Liver (tissue), 9 donors: ENCODE measurements around the gene ACVR1. TPM values are rescaled to one million over a fixed set of nuclear protein-coding genes. Genes with fewer than 3 reads are reported as not detected.

ENCODE experiments used
- DNase-seq: peaks from one replicate; pipeline ENCODE4 v3.0.0-alpha.2; 2017; ENCODE audit warnings: low spot score
- H3K27ac ChIP-seq, 2 donors: one replicate each; pipeline ENCODE4 v1.7.0; 2013; ENCODE audit warnings: inconsistent platforms in 2 of 2, low read length in 2 of 2, control low read depth in 1 of 2, low read depth in 1 of 2, mild to moderate bottlenecking in 1 of 2
- H3K27me3 ChIP-seq, 4 donors: one replicate each; pipeline versions ENCODE4 v1.6.1 to v1.7.0; 2013; ENCODE audit warnings: low read length in 3 of 4, inconsistent platforms in 1 of 4, mild to moderate bottlenecking in 1 of 4, moderate library complexity in 1 of 4; ENCODE audit not compliant: control insufficient read depth in 4 of 4, insufficient read depth in 4 of 4
- H3K36me3 ChIP-seq, 4 donors: one replicate each; pipeline versions ENCODE4 v1.6.1 to v1.7.0; 2013; ENCODE audit warnings: low read length in 3 of 4, mild to moderate bottlenecking in 3 of 4, low read depth in 1 of 4, moderate library complexity in 1 of 4; ENCODE audit not compliant: control insufficient read depth in 4 of 4, insufficient read depth in 3 of 4
- H3K4me1 ChIP-seq, 4 donors: one replicate each; pipeline versions ENCODE4 v1.6.1 to v1.7.0; 2013; ENCODE audit warnings: low read length in 3 of 4, mild to moderate bottlenecking in 3 of 4, moderate library complexity in 1 of 4; ENCODE audit not compliant: control insufficient read depth in 4 of 4, insufficient read depth in 4 of 4
- H3K4me3 ChIP-seq, 3 donors: one replicate each; pipeline versions ENCODE4 v1.6.1 to v1.7.0; 2013; ENCODE audit warnings: low read length in 3 of 3, control low read depth in 1 of 3, low read depth in 1 of 3, mild to moderate bottlenecking in 1 of 3
- H3K9ac ChIP-seq, 2 donors: one replicate each; pipeline ENCODE4 v1.7.0; 2013; ENCODE audit warnings: low read length in 2 of 2, mild to moderate bottlenecking in 2 of 2, moderate library complexity in 2 of 2, control low read depth in 1 of 2, low read depth in 1 of 2
- H3K9me3 ChIP-seq, 4 donors: one replicate each; pipeline versions ENCODE4 v1.6.1 to v1.7.0; 2013; ENCODE audit warnings: low read length in 3 of 4; ENCODE audit not compliant: control insufficient read depth in 4 of 4
- ATF3 ChIP-seq: IDR thresholded peaks from 2 replicates; pipeline ENCODE4 v1.6.1; 2016; ENCODE audit warnings: antibody characterized with exemption
- CTCF ChIP-seq: fragments of 150-350 bp; IDR thresholded peaks from 2 replicates; pipeline ENCODE4 v1.5.1; 2017; ENCODE audit warnings: improper control_type of control experiment, low read depth, low read length; ENCODE audit not compliant: missing input control
- EGR1 ChIP-seq, 2 donors: IDR thresholded peaks; 2 replicates each; pipeline ENCODE4 v1.6.1; 2016 to 2018; ENCODE audit warnings: antibody characterized with exemption in 2 of 2, low read depth in 2 of 2
- FOXA1 ChIP-seq: IDR thresholded peaks from 2 replicates; pipeline ENCODE4 v1.6.1; 2016; ENCODE audit warnings: antibody characterized with exemption
- FOXA2 ChIP-seq: IDR thresholded peaks from 2 replicates; pipeline ENCODE4 v1.6.1; 2016; ENCODE audit warnings: antibody characterized with exemption
- GABPA ChIP-seq, 2 donors: IDR thresholded peaks in 1 of 2; conservative IDR thresholded peaks in 1 of 2; 2 replicates each; pipeline ENCODE4 v1.6.1; 2016; ENCODE audit warnings: antibody characterized with exemption in 2 of 2, mild to moderate bottlenecking in 1 of 2, moderate library complexity in 1 of 2
- HNF4A ChIP-seq, 2 donors: conservative IDR thresholded peaks; 2 replicates each; pipeline ENCODE4 v1.6.1; 2016; ENCODE audit warnings: antibody characterized with exemption in 2 of 2, mild to moderate bottlenecking in 2 of 2
- HNF4G ChIP-seq: IDR thresholded peaks from 2 replicates; pipeline ENCODE4 v1.6.1; 2016; ENCODE audit warnings: antibody characterized with exemption
- JUND ChIP-seq, 2 donors: IDR thresholded peaks; 2 replicates each; pipeline ENCODE4 v1.6.1; 2016; ENCODE audit warnings: antibody characterized with exemption in 2 of 2
- MAX ChIP-seq: IDR thresholded peaks from 2 replicates; pipeline ENCODE4 v1.6.1; 2016; ENCODE audit warnings: antibody characterized with exemption
- NR2F2 ChIP-seq: IDR thresholded peaks from 2 replicates; pipeline ENCODE4 v1.6.1; 2016; ENCODE audit warnings: antibody characterized with exemption
- RAD21 ChIP-seq, 2 donors: IDR thresholded peaks; 2 replicates each; pipeline ENCODE4 v1.6.1; 2016; ENCODE audit warnings: antibody characterized with exemption in 2 of 2, mild to moderate bottlenecking in 2 of 2
- REST ChIP-seq: IDR thresholded peaks from 2 replicates; pipeline ENCODE4 v1.6.1; 2016; ENCODE audit warnings: antibody characterized with exemption, mild to moderate bottlenecking
- RXRA ChIP-seq, 2 donors: IDR thresholded peaks; 2 replicates each; pipeline ENCODE4 v1.6.1; 2017 to 2018; ENCODE audit warnings: antibody characterized with exemption in 2 of 2, mild to moderate bottlenecking in 1 of 2
- SP1 ChIP-seq: IDR thresholded peaks from 2 replicates; pipeline ENCODE4 v1.6.1; 2018; ENCODE audit warnings: antibody characterized with exemption, mild to moderate bottlenecking
- TAF1 ChIP-seq: conservative IDR thresholded peaks from 2 replicates; pipeline ENCODE4 v1.6.1; 2016; ENCODE audit warnings: antibody characterized with exemption, mild to moderate bottlenecking
- YY1 ChIP-seq: IDR thresholded peaks from 2 replicates; pipeline ENCODE4 v1.6.1; 2016; ENCODE audit warnings: antibody characterized with exemption, mild to moderate bottlenecking
- ZBTB33 ChIP-seq: IDR thresholded peaks from 2 replicates; pipeline ENCODE4 v1.6.1; 2016; ENCODE audit warnings: antibody characterized with exemption
- WGBS: extraction: QIAGEN DNeasy Blood & Tissue Kit; methylation state at CpG from one replicate; pipeline ENCODE4 v1.1.7; 2013; 5-methylcytosine and 5-hydroxymethylcytosine counted together
- polyA plus RNA-seq, 2 donors: library from polyadenylated mRNA; stranded (reverse) in 1 of 2; unstranded in 1 of 2; fragments of 200-250 nt in 1 of 2; fragments of >200 nt in 1 of 2; fragmentation: Nextera tagmentation in 1 of 2; extraction: Ambion mirVana in 1 of 2; gene quantifications; one replicate each; pipeline versions ENCODE4 v1.2.1 to v1.2.3, GENCODE V29; 2013 to 2015
- total RNA-seq, 2 donors: library from RNA; depleted of rRNA; stranded (reverse); fragments of >200 nt; gene quantifications; one replicate each; pipeline ENCODE4 v1.2.3, GENCODE V29; 2014
- donor health status: healthy.
- donor health status: healthy.
- donor health status: healthy.
- donor health status: healthy.
- donor health status: healthy.

ACVR1 gene
- total and polyA plus RNA-seq, 4 donors: 6.2 to 20.4 (median 8.5) TPM

GRCh38 chr2:157806426-157807077, 69.6 kb downstream of the ACVR1 start:
- Histone ChIP-seq H3K27ac (no peak overlapping the region), H3K4me3 (no peak overlapping the region), H3K36me3 (no peaks in the 10 kb centered on the region), H3K27me3 (no peaks in the 10 kb centered on the region), H3K9me3 (no peaks in the 10 kb centered on the region), H3K9ac (no peak overlapping the region), H3K4me1 (peaks cover 6 to 15% (median 10%) of the 10 kb centered on the region in 4 donors)
- WGBS: 91% methylated on average over 7 of the region's 7 CpGs
- DNase-seq: no peak
- TF ChIP-seq EGR1 (IDR thresholded peaks at IDR 0.05; ENCODE audit: low read depth in 2 of 2) (no peak), TAF1 (no peak), NR2F2 (no peak), JUND (IDR thresholded peaks at IDR 0.05) (no peak), FOXA1 (no peak), ATF3 (no peak), SP1 (no peak), GABPA (IDR thresholded peaks at IDR 0.05 in 1 of 2, conservative IDR thresholded peaks at IDR 0.05 in 1 of 2) (no peak), CTCF (no peak), REST (no peak), HNF4A (conservative IDR thresholded peaks at IDR 0.05) (no peak), FOXA2 (no peak), MAX (no peak), RXRA (IDR thresholded peaks at IDR 0.05) (no peak), HNF4G (no peak), ZBTB33 (no peak), RAD21 (IDR thresholded peaks at IDR 0.05) (no peak), YY1 (no peak)
